ENCODE measurements around the gene FRMD3. TPM values are rescaled to one million over a fixed set of nuclear protein-coding genes. Genes with fewer than 3 reads are reported as not detected.

Gene FRMD3
- total RNA-seq, 1 experiment from 2014 or later: 14.5 TPM

DNA sequence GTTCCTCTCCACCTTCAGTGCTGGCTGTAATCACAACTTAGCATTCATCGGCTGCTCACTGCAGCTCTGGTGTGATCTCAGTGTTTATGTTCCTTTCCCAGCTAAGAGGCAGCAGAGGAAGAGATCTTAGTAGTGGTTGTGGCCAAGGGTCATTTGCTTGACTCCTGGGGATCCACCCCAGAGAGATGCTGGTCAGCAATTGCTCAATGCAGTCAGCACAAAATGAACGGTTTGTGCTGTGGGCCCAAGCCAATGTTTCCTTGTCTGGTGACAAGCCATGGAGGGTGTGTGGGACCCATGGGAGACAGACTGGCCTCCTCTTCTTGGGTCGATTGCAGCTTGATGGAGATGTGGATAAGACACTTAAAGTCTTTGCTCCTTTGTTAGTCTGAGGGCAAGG lies 16.1 kb upstream of the FRMD3 start:
- intact Hi-C loops (cut with micrococcal nuclease; ENCODE audit: unreplicated experiment): no loop called here
- DNase-seq (ENCODE audit: low read depth, low spot score) (no peak), ATAC-seq (no peak)
- Histone ChIP-seq H3K27me3 (ENCODE audit: control insufficient read depth, insufficient read depth, low read length) (no peaks in the 10 kb centered on the region), H3K4me3 (ENCODE audit: low read depth in 2 of 2, low read length in 2 of 2) (no peak overlapping the region), H3K9me3 (ENCODE audit: control insufficient read depth, insufficient read depth, low read depth, low read length) (no peaks in the 10 kb centered on the region), H3K4me1 (ENCODE audit: control insufficient read depth, insufficient read depth, low read length) (no peaks in the 10 kb centered on the region), H3K36me3 (ENCODE audit: control insufficient read depth, insufficient read depth, low read length) (no peaks in the 10 kb centered on the region), H3K27ac (ENCODE audit: low read length) (no peak overlapping the region)
- BruUV-seq (replicated peaks): no TSS peak
- ChIA-PET CTCF (no interaction called here), POLR2A (no interaction called here)
- in situ Hi-C loops (cut with HindIII; ENCODE audit: low pct_unique_long_range_greater_than_20kb, low sequenced_read_pairs): no loop called here
- TF ChIP-seq SIN3A (IDR thresholded peaks at IDR 0.05; ENCODE audit: borderline replicate concordance, insufficient read depth, low read depth, low read length) (no peak), TCF7L2 (IDR thresholded peaks at IDR 0.05; ENCODE audit: low read depth, low read length) (no peak), POLR2AphosphoS5 (IDR thresholded peaks at IDR 0.05; ENCODE audit: low read depth, low read length) (no peak)
- TF ChIP-seq, protein P1, sequence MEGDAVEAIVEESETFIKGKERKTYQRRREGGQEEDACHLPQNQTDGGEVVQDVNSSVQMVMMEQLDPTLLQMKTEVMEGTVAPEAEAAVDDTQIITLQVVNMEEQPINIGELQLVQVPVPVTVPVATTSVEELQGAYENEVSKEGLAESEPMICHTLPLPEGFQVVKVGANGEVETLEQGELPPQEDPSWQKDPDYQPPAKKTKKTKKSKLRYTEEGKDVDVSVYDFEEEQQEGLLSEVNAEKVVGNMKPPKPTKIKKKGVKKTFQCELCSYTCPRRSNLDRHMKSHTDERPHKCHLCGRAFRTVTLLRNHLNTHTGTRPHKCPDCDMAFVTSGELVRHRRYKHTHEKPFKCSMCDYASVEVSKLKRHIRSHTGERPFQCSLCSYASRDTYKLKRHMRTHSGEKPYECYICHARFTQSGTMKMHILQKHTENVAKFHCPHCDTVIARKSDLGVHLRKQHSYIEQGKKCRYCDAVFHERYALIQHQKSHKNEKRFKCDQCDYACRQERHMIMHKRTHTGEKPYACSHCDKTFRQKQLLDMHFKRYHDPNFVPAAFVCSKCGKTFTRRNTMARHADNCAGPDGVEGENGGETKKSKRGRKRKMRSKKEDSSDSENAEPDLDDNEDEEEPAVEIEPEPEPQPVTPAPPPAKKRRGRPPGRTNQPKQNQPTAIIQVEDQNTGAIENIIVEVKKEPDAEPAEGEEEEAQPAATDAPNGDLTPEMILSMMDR (IDR thresholded peaks at IDR 0.05): no peak
- TF ChIP-seq, protein P2, sequence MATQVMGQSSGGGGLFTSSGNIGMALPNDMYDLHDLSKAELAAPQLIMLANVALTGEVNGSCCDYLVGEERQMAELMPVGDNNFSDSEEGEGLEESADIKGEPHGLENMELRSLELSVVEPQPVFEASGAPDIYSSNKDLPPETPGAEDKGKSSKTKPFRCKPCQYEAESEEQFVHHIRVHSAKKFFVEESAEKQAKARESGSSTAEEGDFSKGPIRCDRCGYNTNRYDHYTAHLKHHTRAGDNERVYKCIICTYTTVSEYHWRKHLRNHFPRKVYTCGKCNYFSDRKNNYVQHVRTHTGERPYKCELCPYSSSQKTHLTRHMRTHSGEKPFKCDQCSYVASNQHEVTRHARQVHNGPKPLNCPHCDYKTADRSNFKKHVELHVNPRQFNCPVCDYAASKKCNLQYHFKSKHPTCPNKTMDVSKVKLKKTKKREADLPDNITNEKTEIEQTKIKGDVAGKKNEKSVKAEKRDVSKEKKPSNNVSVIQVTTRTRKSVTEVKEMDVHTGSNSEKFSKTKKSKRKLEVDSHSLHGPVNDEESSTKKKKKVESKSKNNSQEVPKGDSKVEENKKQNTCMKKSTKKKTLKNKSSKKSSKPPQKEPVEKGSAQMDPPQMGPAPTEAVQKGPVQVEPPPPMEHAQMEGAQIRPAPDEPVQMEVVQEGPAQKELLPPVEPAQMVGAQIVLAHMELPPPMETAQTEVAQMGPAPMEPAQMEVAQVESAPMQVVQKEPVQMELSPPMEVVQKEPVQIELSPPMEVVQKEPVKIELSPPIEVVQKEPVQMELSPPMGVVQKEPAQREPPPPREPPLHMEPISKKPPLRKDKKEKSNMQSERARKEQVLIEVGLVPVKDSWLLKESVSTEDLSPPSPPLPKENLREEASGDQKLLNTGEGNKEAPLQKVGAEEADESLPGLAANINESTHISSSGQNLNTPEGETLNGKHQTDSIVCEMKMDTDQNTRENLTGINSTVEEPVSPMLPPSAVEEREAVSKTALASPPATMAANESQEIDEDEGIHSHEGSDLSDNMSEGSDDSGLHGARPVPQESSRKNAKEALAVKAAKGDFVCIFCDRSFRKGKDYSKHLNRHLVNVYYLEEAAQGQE (IDR thresholded peaks at IDR 0.05; ENCODE audit: insufficient read depth in 1 of 2, low read depth in 2 of 2, low read length in 1 of 2): no peak

DNA sequence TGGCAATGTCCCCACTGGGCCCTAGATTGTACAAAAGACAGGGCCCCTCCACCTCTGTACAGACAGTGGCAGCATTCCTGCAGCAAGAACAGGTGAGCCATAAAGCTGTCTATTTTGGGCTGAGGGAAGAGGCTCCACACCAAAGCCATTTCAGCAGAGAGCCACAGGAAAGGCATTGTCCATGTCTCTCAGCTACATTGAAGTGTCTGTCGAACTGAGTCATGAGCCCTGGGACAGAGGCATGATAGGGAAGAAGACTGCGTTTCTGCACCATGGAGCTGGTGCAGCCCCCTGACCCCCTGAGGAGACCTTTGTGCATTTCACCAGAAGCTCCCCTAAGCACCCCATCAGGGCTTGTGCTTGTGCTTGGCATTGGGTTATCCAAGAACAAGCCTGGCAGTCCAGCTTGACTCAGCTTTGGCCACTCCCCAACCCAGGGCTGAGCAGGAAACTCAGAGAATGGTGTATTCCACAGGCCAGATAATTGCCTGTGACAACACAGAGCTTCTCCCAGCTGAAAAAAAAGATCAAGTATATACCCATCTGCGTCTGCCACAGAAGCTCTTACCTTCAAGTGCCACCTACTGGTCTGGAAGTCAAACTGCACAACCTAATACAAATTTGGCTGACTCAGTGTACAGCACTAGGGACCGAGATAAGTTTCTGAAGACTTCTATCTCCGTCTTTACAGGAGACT lies 5.9 kb upstream of the FRMD3 start:
- H3K27me3 ChIP-seq (ENCODE audit: control insufficient read depth, insufficient read depth, low read length): no peaks in the 10 kb centered on the region
- H3K4me3 ChIP-seq (ENCODE audit: low read depth in 2 of 2, low read length in 2 of 2): no peak overlapping the region
- TF ChIP-seq, protein P1 (IDR thresholded peaks at IDR 0.05): peak; percentile 72
- no peak for TF ChIP-seq TCF7L2 (IDR thresholded peaks at IDR 0.05; ENCODE audit: low read depth, low read length)
- no peaks in the 10 kb centered on the region for H3K9me3 ChIP-seq (ENCODE audit: control insufficient read depth, insufficient read depth, low read depth, low read length)
- ChIA-PET CTCF (interaction anchor here (0.9 to 2.3 kb wide), 4 partner anchors 201 to 324 kb away, joined by 3 to 24 read pairs (median 6); no protein-coding TSS in a partner anchor), POLR2A (no interaction called here)
- no peaks in the 10 kb centered on the region for H3K36me3 ChIP-seq (ENCODE audit: control insufficient read depth, insufficient read depth, low read length)
- intact Hi-C loops (cut with micrococcal nuclease; ENCODE audit: unreplicated experiment) (loop anchor here (10.0 kb wide), 1 partner anchor 329 kb away; no protein-coding TSS in a partner anchor), in situ Hi-C loops (cut with HindIII; ENCODE audit: low pct_unique_long_range_greater_than_20kb, low sequenced_read_pairs) (no loop called here)
- BruUV-seq (replicated peaks): no TSS peak
- ATAC-seq: peak; percentile 89
- DNase-seq (ENCODE audit: low read depth, low spot score): peak; percentile 8
- no peak overlapping the region for H3K27ac ChIP-seq (ENCODE audit: low read length)
- H3K4me1 ChIP-seq (ENCODE audit: control insufficient read depth, insufficient read depth, low read length): peaks cover under 1% of the 10 kb centered on the region; the same call in 1 of the 2 replicates

Measured in Panc1 (cell line).